Measurements from ENCODE around the gene GATA2.

GATA2 gene

DNA sequence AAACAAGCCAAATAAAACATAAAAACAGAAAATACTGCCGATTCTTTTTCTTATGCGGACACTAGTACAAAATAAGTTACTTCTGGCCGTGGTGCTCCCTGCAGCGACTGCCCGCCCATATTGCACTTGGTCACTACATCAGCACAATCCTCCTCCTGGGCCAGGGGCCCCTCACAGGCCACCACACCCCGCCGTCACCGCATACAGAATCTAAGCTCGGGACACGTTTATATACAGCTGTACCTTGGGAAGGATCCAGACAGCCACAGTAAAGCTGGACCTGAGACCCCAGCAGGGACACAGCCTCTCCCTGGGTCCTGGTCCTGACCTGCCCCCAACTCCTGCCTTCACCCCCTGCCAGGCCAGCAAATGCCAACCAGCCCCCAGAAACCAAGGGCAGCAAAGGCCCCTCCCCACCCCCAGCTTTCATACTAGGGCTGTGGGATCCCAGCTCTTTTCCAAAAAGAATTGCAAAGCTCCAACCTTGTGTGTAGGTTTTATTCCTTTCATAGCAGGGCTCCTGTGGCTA is 13.4 kb downstream of the GATA2 start:
- Histone ChIP-seq H3K4me1 (ENCODE audit: insufficient read depth, insufficient read length) (peaks cover 11% of the 10 kb centered on the region), H3K36me3 (ENCODE audit: insufficient read depth, insufficient read length, low read length) (peaks cover 20% of the 10 kb centered on the region), H3K9me3 (ENCODE audit: insufficient read depth, low read length) (no peaks in the 10 kb centered on the region), H3K9ac (ENCODE audit: insufficient read length, low read depth) (no peak overlapping the region), H3K27me3 (ENCODE audit: insufficient read depth, insufficient read length) (peaks cover 26% of the 10 kb centered on the region), H3K4me3 (ENCODE audit: insufficient read length, low read depth) (no peak overlapping the region)
- no peak for DNase-seq (ENCODE audit: low read depth, low spot score)
- TF ChIP-seq SUZ12 (IDR thresholded peaks at IDR 0.05; ENCODE audit: extremely low read depth, insufficient read depth, insufficient read length) (no peak), YY1 (IDR thresholded peaks at IDR 0.05; ENCODE audit: insufficient read depth, insufficient read length) (no peak), ZNF274 (IDR thresholded peaks at IDR 0.05; ENCODE audit: low read depth, low read length) (no peak)

DNA sequence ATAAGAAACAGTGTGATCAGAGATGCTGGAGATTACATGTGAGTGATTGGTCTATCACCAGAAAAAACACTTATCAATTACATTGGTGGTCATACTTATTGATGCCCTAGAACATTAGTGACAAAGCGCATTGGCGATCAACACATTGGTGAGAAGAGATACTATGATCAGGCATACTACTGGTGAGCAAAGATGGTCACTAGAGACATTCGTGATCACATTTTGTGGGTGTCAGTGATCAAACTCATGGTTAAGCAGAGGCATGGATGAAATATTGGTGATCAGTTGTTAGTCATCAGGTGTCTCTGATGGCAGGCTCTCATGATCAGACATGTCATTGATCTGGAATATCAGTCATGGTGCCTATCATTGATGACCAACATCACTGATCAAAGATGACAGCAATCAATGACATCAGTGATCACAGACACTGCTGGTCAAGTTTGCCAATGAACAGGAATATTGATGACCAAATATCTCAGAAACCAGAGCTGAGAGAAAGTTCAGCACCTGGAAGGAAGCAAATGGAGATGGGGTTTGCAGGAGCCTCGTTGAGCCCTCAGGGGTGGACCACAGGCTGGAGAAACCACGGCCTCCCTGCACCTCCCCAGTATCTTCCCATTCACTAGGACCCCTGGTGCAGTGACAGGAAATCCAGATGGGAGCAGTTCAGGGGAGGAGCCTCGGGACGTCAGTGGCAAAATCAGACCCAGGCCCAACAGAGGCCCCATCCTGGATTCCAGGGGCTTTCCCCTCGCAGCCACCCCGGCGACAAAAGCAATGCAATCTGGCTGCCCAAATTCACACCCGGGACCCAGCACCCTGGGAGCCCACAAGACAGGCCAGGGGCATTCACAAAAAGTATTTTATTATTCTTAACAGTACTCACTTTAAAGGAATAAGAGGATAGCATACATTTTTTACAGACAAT is 14.2 kb downstream of the GATA2 start:
- TF ChIP-seq ZNF274 (IDR thresholded peaks at IDR 0.05; ENCODE audit: low read depth, low read length) = no peak
- Histone ChIP-seq H3K9ac (ENCODE audit: insufficient read length, low read depth) (no peak overlapping the region), H3K36me3 (ENCODE audit: insufficient read depth, insufficient read length, low read length) (peaks cover 20% of the 10 kb centered on the region)

DNA sequence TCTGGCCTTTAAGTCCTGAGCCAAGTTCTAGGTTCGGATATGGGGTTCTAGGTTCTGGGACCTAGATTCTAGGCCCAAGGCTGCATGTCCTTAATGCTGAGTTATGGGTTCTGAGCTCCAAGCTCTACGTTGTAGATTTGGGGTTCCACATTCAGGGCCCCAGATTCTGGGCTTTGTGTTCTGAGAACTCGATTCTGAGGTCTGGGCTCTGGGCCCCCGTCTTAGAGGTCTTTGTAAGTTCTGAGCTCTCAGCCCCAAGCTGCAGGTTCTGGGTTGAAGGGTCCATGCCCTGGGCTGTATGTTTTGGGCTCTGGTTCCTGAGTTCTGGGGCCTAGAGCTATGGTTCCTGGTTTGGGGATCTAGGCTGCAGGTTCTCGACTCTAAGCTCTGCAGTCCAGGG is 16.3 kb downstream of the GATA2 start:
- H3K27me3 ChIP-seq (ENCODE audit: insufficient read depth, insufficient read length) = peaks cover 31% of the 10 kb centered on the region
- TF ChIP-seq YY1 (IDR thresholded peaks at IDR 0.05; ENCODE audit: insufficient read depth, insufficient read length) (no peak), ZNF274 (IDR thresholded peaks at IDR 0.05; ENCODE audit: low read depth, low read length) (no peak), SUZ12 (IDR thresholded peaks at IDR 0.05; ENCODE audit: extremely low read depth, insufficient read depth, insufficient read length) (no peak)
- H3K36me3 ChIP-seq (ENCODE audit: insufficient read depth, insufficient read length, low read length) = peaks cover 20% of the 10 kb centered on the region
- no peak overlapping the region for H3K4me3 ChIP-seq (ENCODE audit: insufficient read length, low read depth)
- H3K4me1 ChIP-seq (ENCODE audit: insufficient read depth, insufficient read length) = peaks cover 6% of the 10 kb centered on the region
- H3K9me3 ChIP-seq (ENCODE audit: insufficient read depth, low read length) = no peaks in the 10 kb centered on the region
- DNase-seq (ENCODE audit: low read depth, low spot score) = no peak
- H3K9ac ChIP-seq (ENCODE audit: insufficient read length, low read depth) = no peak overlapping the region

More for the DNA sequence above, 14.2 kb downstream of the GATA2 start:
- DNase-seq (ENCODE audit: low read depth, low spot score) = no peak
- H3K4me3 ChIP-seq (ENCODE audit: insufficient read length, low read depth) = no peak overlapping the region
- H3K4me1 ChIP-seq (ENCODE audit: insufficient read depth, insufficient read length) = peaks cover 8% of the 10 kb centered on the region
- H3K27me3 ChIP-seq (ENCODE audit: insufficient read depth, insufficient read length) = peaks cover 28% of the 10 kb centered on the region
- no peaks in the 10 kb centered on the region for H3K9me3 ChIP-seq (ENCODE audit: insufficient read depth, low read length)

DNA sequence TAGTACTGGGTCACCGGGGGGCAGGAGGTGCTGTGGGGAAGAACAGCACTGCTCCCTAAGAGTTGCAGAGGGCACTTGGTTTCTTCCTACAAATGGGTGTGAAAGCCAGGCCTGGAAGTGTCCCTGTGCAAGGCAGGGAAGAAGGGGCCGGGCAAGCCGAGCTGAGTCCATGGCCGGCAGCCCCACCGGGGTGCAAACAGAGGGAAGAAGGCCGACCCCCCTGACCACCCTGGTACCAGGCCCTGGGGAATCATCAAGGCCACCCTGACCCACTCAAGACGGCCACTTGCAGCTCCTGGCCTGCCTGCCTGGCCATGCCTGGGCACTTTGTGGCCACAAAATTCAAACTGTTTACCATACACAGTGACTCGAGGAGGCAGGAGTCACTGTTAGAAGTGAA is 17.6 kb downstream of the GATA2 start:
- peaks cover 8% of the 10 kb centered on the region for H3K36me3 ChIP-seq (ENCODE audit: insufficient read depth, insufficient read length, low read length)
- H3K27me3 ChIP-seq (ENCODE audit: insufficient read depth, insufficient read length) = peaks cover 43% of the 10 kb centered on the region
- H3K9ac ChIP-seq (ENCODE audit: insufficient read length, low read depth) = no peak overlapping the region
- H3K9me3 ChIP-seq (ENCODE audit: insufficient read depth, low read length) = no peaks in the 10 kb centered on the region
- no peak for DNase-seq (ENCODE audit: low read depth, low spot score)
- TF ChIP-seq SUZ12 (IDR thresholded peaks at IDR 0.05; ENCODE audit: extremely low read depth, insufficient read depth, insufficient read length) (no peak), YY1 (IDR thresholded peaks at IDR 0.05; ENCODE audit: insufficient read depth, insufficient read length) (no peak), ZNF274 (IDR thresholded peaks at IDR 0.05; ENCODE audit: low read depth, low read length) (no peak)
- peaks cover 10% of the 10 kb centered on the region for H3K4me1 ChIP-seq (ENCODE audit: insufficient read depth, insufficient read length)
- H3K4me3 ChIP-seq (ENCODE audit: insufficient read length, low read depth) = no peak overlapping the region

DNA sequence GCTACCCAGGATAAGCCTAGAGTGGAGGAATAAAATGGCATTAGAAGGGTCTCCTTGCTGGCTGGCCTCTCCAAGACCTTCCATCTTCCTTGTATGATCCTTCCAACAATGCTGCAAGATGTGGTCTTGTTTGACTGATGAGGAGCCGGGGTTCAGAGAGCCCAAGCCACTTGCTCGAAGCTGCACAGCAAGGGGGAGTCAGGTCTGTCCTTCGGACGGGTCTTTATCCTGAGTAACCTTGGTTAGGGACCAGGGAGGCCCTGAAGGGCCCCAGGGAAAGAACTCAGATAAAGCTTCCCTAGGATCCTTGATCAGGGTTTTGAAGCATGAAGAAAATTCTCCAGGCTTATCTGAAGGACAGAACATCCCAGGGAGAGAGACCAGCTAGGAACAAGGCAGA is 19.3 kb downstream of the GATA2 start:
- no peak overlapping the region for H3K4me3 ChIP-seq (ENCODE audit: insufficient read length, low read depth)
- H3K27me3 ChIP-seq (ENCODE audit: insufficient read depth, insufficient read length) = peaks cover 52% of the 10 kb centered on the region
- peaks cover 8% of the 10 kb centered on the region for H3K4me1 ChIP-seq (ENCODE audit: insufficient read depth, insufficient read length)
- H3K36me3 ChIP-seq (ENCODE audit: insufficient read depth, insufficient read length, low read length) = no peaks in the 10 kb centered on the region
- H3K9me3 ChIP-seq (ENCODE audit: insufficient read depth, low read length) = no peaks in the 10 kb centered on the region
- TF ChIP-seq SUZ12 (IDR thresholded peaks at IDR 0.05; ENCODE audit: extremely low read depth, insufficient read depth, insufficient read length) (no peak), YY1 (IDR thresholded peaks at IDR 0.05; ENCODE audit: insufficient read depth, insufficient read length) (no peak), ZNF274 (IDR thresholded peaks at IDR 0.05; ENCODE audit: low read depth, low read length) (no peak)
- DNase-seq (ENCODE audit: low read depth, low spot score) = no peak
- H3K9ac ChIP-seq (ENCODE audit: insufficient read length, low read depth) = no peak overlapping the region

DNA sequence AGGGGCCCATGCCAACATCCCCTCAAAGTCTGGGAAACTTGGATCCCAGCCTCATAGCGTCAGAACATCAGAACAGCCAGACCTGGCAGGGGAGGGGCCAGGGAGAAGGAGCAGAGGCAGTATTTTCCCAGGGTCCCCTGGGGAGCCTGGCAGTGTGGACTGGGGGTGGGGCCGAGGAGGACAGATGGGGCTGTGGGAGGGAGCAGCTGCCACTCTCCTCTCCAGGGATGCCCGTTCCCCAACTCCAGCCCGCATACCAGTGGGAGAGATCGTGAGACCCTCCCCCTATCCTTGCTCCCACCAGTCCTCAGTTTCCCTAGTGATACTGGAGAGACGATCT is 19.9 kb downstream of the GATA2 start:
- TF ChIP-seq YY1 (IDR thresholded peaks at IDR 0.05; ENCODE audit: insufficient read depth, insufficient read length) = no peak
- TF ChIP-seq SUZ12 (IDR thresholded peaks at IDR 0.05; ENCODE audit: extremely low read depth, insufficient read depth, insufficient read length) = no peak
- TF ChIP-seq ZNF274 (IDR thresholded peaks at IDR 0.05; ENCODE audit: low read depth, low read length) = no peak
- Histone ChIP-seq H3K36me3 (ENCODE audit: insufficient read depth, insufficient read length, low read length) (no peaks in the 10 kb centered on the region), H3K27me3 (ENCODE audit: insufficient read depth, insufficient read length) (peaks cover 52% of the 10 kb centered on the region), H3K9me3 (ENCODE audit: insufficient read depth, low read length) (no peaks in the 10 kb centered on the region), H3K4me1 (ENCODE audit: insufficient read depth, insufficient read length) (peaks cover 8% of the 10 kb centered on the region), H3K4me3 (ENCODE audit: insufficient read length, low read depth) (no peak overlapping the region), H3K9ac (ENCODE audit: insufficient read length, low read depth) (no peak overlapping the region)
- DNase-seq (ENCODE audit: low read depth, low spot score) = no peak

DNA sequence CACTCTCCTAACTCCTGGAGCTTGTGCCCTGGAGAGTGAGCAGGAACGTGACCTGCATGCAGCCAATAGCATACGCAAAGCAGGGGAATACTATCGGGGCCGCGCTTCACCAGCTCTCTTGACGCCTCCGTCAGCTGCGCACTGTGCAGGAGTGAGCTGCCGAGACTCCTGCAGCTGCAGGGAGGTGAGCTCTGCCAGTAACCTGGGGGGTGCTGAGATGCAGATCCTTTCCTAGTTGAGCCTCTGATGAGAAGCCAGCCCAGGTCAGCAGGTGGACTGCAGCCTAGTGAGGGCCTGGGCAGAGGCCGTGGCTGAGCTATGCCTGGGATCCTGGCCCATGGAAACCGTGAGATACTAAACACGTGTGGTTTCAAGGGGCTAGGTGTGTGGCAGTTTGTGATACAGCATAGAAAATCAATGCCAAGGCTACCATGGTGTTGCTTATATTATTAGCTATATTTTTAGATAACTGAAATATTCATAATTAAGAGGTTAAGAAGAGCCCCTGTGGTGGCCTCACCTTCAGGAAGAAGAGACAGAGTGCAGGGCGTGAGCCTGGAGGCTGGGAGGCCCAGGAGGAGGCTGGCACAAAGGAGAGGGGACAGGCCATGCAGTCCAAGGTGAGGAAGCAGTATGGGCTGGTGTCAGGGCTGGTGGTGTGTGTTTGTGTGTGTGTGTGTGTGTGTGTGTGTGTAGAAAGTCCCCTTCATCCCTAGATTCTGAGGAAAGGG is 20.4 kb downstream of the GATA2 start:
- Histone ChIP-seq H3K9ac (ENCODE audit: insufficient read length, low read depth) (no peak overlapping the region), H3K36me3 (ENCODE audit: insufficient read depth, insufficient read length, low read length) (no peaks in the 10 kb centered on the region), H3K4me3 (ENCODE audit: insufficient read length, low read depth) (no peak overlapping the region), H3K9me3 (ENCODE audit: insufficient read depth, low read length) (no peaks in the 10 kb centered on the region), H3K4me1 (ENCODE audit: insufficient read depth, insufficient read length) (peaks cover 10% of the 10 kb centered on the region), H3K27me3 (ENCODE audit: insufficient read depth, insufficient read length) (peaks cover 53% of the 10 kb centered on the region)
- DNase-seq (ENCODE audit: low read depth, low spot score) = no peak
- no peak for TF ChIP-seq SUZ12 (IDR thresholded peaks at IDR 0.05; ENCODE audit: extremely low read depth, insufficient read depth, insufficient read length)
- no peak for TF ChIP-seq YY1 (IDR thresholded peaks at IDR 0.05; ENCODE audit: insufficient read depth, insufficient read length)
- no peak for TF ChIP-seq ZNF274 (IDR thresholded peaks at IDR 0.05; ENCODE audit: low read depth, low read length)
